WTC11 (cell line): Measurements from ENCODE around the gene BCAR3.

Experiments used
- ESRRA ChIP-seq: sonication (generic); formaldehyde crosslinking; IDR thresholded peaks from 2 replicates; pipeline ENCODE4 v1.8.1; 2022; ENCODE audit warnings: mild to moderate bottlenecking, missing genetic modification reagents, borderline replicate concordance
- GABPB1 ChIP-seq: sonication (generic); formaldehyde crosslinking; IDR thresholded peaks from 2 replicates; pipeline ENCODE4 v1.8.1; 2023; ENCODE audit warnings: mild to moderate bottlenecking, missing genetic modification reagents
- KAT7 ChIP-seq: sonication (generic); formaldehyde crosslinking; IDR thresholded peaks from 2 replicates; pipeline ENCODE4 v1.8.1; 2023; ENCODE audit warnings: missing genetic modification reagents, mild to moderate bottlenecking, borderline replicate concordance
- NR3C1 ChIP-seq: sonication (generic); formaldehyde crosslinking; conservative IDR thresholded peaks from 2 replicates; pipeline ENCODE4 v1.8.1; 2023; ENCODE audit warnings: low read depth, mild to moderate bottlenecking, missing genetic modification reagents
- PREB ChIP-seq: sonication (generic); formaldehyde crosslinking; IDR thresholded peaks from 2 replicates; pipeline ENCODE4 v1.8.1; 2022; ENCODE audit warnings: mild to moderate bottlenecking, missing genetic modification reagents, moderate library complexity, borderline replicate concordance
- SMAD4 ChIP-seq: sonication (generic); formaldehyde crosslinking; IDR thresholded peaks from 2 replicates; pipeline ENCODE4 v1.8.0; 2022; ENCODE audit warnings: mild to moderate bottlenecking, missing genetic modification reagents
- TCF7 ChIP-seq: sonication (generic); formaldehyde crosslinking; IDR thresholded peaks from 2 replicates; pipeline ENCODE4 v1.8.0; 2022; ENCODE audit warnings: mild to moderate bottlenecking, low read depth, missing genetic modification reagents, moderate library complexity
- TP53 ChIP-seq: sonication (generic); formaldehyde crosslinking; IDR thresholded peaks from 2 replicates; pipeline ENCODE4 v1.8.1; 2023; ENCODE audit warnings: mild to moderate bottlenecking, missing genetic modification reagents
- USF2 ChIP-seq: sonication (generic); formaldehyde crosslinking; IDR thresholded peaks from 2 replicates; pipeline ENCODE4 v1.8.1; 2023; ENCODE audit warnings: mild to moderate bottlenecking, missing genetic modification reagents, moderate library complexity
- TF ChIP-seq, protein P1 (sequence below): fragments of 200-600 bp; IDR thresholded peaks from 2 replicates; pipeline ENCODE4 v1.8.0; 2022; ENCODE audit warnings: antibody characterized with exemption
- TF ChIP-seq, protein P2 (sequence below): sonication (generic); formaldehyde crosslinking; IDR thresholded peaks from 2 replicates; pipeline ENCODE4 v1.8.0; 2022; ENCODE audit warnings: mild to moderate bottlenecking, missing genetic modification reagents
- TF ChIP-seq, protein P3 (sequence below): sonication (generic); formaldehyde crosslinking; IDR thresholded peaks from 2 replicates; pipeline ENCODE4 v1.8.0; 2022; ENCODE audit warnings: mild to moderate bottlenecking, missing genetic modification reagents

- TF ChIP-seq PREB (CRISPR knock-in tag) (no peak), SMAD4 (CRISPR knock-in tag) (no peak), TCF7 (CRISPR knock-in tag) (no peak), TP53 (no peak), GABPB1 (no peak), USF2 (no peak), NR3C1 (no peak), KAT7 (no peak), ESRRA (CRISPR knock-in tag) (no peak)
- TF ChIP-seq, protein P1, sequence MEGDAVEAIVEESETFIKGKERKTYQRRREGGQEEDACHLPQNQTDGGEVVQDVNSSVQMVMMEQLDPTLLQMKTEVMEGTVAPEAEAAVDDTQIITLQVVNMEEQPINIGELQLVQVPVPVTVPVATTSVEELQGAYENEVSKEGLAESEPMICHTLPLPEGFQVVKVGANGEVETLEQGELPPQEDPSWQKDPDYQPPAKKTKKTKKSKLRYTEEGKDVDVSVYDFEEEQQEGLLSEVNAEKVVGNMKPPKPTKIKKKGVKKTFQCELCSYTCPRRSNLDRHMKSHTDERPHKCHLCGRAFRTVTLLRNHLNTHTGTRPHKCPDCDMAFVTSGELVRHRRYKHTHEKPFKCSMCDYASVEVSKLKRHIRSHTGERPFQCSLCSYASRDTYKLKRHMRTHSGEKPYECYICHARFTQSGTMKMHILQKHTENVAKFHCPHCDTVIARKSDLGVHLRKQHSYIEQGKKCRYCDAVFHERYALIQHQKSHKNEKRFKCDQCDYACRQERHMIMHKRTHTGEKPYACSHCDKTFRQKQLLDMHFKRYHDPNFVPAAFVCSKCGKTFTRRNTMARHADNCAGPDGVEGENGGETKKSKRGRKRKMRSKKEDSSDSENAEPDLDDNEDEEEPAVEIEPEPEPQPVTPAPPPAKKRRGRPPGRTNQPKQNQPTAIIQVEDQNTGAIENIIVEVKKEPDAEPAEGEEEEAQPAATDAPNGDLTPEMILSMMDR = no peak
- TF ChIP-seq, protein P2, sequence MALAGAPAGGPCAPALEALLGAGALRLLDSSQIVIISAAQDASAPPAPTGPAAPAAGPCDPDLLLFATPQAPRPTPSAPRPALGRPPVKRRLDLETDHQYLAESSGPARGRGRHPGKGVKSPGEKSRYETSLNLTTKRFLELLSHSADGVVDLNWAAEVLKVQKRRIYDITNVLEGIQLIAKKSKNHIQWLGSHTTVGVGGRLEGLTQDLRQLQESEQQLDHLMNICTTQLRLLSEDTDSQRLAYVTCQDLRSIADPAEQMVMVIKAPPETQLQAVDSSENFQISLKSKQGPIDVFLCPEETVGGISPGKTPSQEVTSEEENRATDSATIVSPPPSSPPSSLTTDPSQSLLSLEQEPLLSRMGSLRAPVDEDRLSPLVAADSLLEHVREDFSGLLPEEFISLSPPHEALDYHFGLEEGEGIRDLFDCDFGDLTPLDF (CRISPR knock-in tag) = no peak
- TF ChIP-seq, protein P3, sequence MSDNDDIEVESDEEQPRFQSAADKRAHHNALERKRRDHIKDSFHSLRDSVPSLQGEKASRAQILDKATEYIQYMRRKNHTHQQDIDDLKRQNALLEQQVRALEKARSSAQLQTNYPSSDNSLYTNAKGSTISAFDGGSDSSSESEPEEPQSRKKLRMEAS (CRISPR knock-in tag) = no peak
These were observed 87.6 kb downstream of the BCAR3 start for GRCh38 chr1:93593854-93594602.
